BE2C (cell line): ENCODE results near the gene PSME3.

Source experiments
- DNase-seq: peaks from one replicate; pipeline ENCODE4 v3.0.0-alpha.2; 2020
- H3K27me3 ChIP-seq: fragments of 250-450 bp; sonication (Bioruptor Pico); 2 replicates; pipeline ENCODE4 v1.5.1; 2020; ENCODE audit warnings: mild to moderate bottlenecking
- H3K36me3 ChIP-seq: fragments of 250-450 bp; sonication (Bioruptor Pico); 2 replicates; pipeline ENCODE4 v1.5.1; 2020; ENCODE audit warnings: mild to moderate bottlenecking
- H3K4me1 ChIP-seq: fragments of 250-450 bp; sonication (Bioruptor Pico); 2 replicates; pipeline ENCODE4 v1.5.1; 2020
- H3K4me3 ChIP-seq: 2 replicates; pipeline ENCODE4 v1.5.1; 2011; ENCODE audit warnings: low read depth, low read length
- H3K9me3 ChIP-seq: fragments of 250-450 bp; sonication (Bioruptor Pico); 2 replicates; pipeline ENCODE4 v1.5.1; 2020
- TF ChIP-seq, protein P1 (sequence below): IDR thresholded peaks from 2 replicates; pipeline ENCODE4 v1.5.1; 2012; ENCODE audit warnings: mild to moderate bottlenecking, low read depth, low read length

Gene PSME3

DNA sequence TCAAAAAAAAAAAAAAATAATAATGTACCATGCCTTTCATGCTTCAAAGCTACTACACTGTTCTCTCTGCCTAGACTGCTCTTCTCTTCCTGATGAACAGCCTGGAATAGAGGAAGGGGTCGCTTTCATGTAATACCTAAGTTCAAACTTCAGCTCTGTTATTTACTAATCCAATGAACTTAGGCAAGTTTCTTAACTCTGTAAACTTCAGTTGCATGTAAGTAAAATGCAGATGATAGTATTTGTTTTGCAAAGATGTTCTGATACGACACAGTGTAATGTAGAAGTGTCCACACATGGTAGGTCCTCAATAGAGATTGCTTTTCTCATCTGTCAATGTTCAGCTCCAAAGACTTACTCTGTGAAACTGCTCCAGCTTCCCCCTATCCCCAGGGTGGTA lies 41.2 kb upstream of the PSME3 start:
- no peak for DNase-seq
- Histone ChIP-seq H3K27me3 (peaks cover 32% of the 10 kb centered on the region), H3K4me3 (no peak overlapping the region), H3K36me3 (no peaks in the 10 kb centered on the region), H3K9me3 (no peaks in the 10 kb centered on the region), H3K4me1 (no peaks in the 10 kb centered on the region)
- TF ChIP-seq, protein P1, sequence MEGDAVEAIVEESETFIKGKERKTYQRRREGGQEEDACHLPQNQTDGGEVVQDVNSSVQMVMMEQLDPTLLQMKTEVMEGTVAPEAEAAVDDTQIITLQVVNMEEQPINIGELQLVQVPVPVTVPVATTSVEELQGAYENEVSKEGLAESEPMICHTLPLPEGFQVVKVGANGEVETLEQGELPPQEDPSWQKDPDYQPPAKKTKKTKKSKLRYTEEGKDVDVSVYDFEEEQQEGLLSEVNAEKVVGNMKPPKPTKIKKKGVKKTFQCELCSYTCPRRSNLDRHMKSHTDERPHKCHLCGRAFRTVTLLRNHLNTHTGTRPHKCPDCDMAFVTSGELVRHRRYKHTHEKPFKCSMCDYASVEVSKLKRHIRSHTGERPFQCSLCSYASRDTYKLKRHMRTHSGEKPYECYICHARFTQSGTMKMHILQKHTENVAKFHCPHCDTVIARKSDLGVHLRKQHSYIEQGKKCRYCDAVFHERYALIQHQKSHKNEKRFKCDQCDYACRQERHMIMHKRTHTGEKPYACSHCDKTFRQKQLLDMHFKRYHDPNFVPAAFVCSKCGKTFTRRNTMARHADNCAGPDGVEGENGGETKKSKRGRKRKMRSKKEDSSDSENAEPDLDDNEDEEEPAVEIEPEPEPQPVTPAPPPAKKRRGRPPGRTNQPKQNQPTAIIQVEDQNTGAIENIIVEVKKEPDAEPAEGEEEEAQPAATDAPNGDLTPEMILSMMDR: no peak

DNA sequence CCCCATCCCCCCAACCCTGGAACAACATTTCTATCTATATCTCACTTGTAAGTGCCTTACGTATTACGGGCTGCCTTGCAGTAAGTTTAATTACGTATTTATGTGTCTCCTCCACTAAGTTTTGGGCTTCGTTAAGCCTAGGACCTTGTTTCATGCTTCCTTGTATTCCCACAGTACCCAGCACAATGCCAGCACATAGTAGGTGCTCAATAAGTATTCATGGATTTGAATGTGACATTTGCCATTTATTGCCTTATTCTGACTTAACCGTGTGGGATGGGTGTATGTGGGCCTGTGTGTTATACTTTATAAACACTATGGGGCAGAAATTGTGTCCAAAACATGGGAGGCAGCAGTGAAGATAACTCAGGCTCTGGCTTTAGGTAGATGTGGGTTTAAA lies 40.7 kb upstream of the PSME3 start:
- H3K9me3 ChIP-seq: no peaks in the 10 kb centered on the region
- peaks cover 26% of the 10 kb centered on the region for H3K27me3 ChIP-seq
- TF ChIP-seq, protein P1: no peak
- H3K4me3 ChIP-seq: no peak overlapping the region
- H3K4me1 ChIP-seq: no peaks in the 10 kb centered on the region
- no peaks in the 10 kb centered on the region for H3K36me3 ChIP-seq
- no peak for DNase-seq

DNA sequence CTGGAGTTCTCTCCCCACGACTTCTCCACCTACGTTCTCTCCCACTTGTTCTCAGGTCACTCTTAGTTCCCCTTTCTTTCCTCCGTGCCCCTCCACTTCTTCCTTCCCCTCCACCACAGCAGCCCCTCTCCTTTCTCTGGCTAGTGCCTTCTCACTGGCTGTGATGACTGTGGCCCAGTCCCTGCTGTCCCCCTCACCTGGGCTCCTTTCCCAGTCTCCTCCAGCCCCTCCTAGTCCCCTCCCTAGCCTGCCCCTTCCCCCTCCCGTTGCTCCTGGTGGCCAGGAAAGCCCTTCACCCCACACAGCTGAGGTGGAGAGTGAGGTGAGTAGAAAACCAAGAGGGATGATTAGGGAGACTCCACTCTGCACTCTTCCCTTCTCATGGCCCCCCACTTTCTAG lies 38.1 kb upstream of the PSME3 start:
- no peak for DNase-seq
- no peak overlapping the region for H3K4me3 ChIP-seq
- H3K36me3 ChIP-seq: no peaks in the 10 kb centered on the region
- peaks cover 6% of the 10 kb centered on the region for H3K9me3 ChIP-seq
- H3K4me1 ChIP-seq: no peaks in the 10 kb centered on the region
- H3K27me3 ChIP-seq: peaks cover 5% of the 10 kb centered on the region; the same call in 1 of the 2 replicates
- TF ChIP-seq, protein P1: no peak

DNA sequence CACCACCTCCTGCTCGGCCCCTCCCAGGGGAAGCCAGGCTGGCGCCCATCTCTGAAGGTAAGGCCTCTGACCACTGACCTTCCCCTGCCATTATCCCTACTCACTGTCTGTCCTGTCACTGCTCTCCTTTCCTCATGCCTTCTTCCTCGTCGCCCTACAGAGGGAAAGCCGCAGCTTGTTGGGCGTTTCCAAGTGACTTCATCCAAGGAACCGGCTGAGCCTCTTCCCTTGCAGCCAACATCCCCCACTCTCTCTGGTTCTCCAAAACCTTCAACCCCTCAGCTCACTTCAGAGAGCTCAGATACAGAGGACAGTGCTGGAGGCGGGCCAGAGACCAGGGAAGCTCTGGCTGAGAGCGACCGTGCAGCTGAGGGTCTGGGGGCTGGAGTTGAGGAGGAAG lies 37.7 kb upstream of the PSME3 start:
- Histone ChIP-seq H3K27me3 (peaks cover 8% of the 10 kb centered on the region; the same call in 1 of the 2 replicates), H3K36me3 (no peaks in the 10 kb centered on the region), H3K4me3 (no peak overlapping the region), H3K9me3 (peaks cover 6% of the 10 kb centered on the region), H3K4me1 (no peaks in the 10 kb centered on the region)
- no peak for DNase-seq
- TF ChIP-seq, protein P1: no peak

DNA sequence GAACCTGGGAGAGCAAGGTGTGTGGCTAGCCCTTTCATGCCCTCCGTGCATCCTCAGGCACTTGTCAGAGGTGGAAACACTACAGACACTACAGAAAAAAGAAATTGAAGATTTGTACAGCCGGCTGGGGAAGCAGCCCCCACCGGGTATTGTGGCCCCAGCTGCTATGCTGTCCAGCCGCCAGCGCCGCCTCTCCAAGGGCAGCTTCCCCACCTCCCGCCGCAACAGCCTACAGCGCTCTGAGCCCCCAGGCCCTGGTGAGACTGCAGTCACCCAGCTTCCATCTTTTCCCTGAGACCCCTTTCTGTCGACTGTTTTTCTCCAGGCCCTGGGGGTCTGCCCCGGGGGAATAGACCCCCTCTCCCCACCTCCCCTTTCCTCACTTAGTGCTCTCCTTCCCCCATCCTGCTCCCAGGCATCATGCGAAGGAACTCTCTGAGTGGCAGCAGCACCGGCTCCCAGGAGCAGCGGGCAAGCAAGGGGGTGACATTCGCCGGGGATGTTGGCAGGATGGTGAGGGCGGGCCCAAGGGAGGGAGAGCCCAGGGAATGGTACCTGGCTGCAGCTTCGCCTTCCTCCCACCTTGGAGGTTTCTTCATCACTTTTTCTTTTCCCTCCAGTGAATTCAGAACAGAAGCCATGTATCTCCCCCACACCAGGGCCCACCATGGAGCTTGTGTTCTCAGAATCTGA lies 37.0 kb upstream of the PSME3 start:
- Histone ChIP-seq H3K4me1 (no peaks in the 10 kb centered on the region), H3K4me3 (no peak overlapping the region), H3K9me3 (peaks cover 6% of the 10 kb centered on the region), H3K27me3 (peaks cover 5% of the 10 kb centered on the region; the same call in 1 of the 2 replicates), H3K36me3 (no peaks in the 10 kb centered on the region)
- TF ChIP-seq, protein P1: no peak
- DNase-seq: no peak
